Subcutaneous abdominal adipose tissue (tissue), 5 donors: ENCODE data around the gene EPHB2.

Source experiments
- H3K27ac ChIP-seq: one replicate; pipeline ENCODE4 v1.7.0; 2013; ENCODE audit warnings: low read depth, mild to moderate bottlenecking, inconsistent platforms, low read length, moderate library complexity
- H3K27me3 ChIP-seq, 5 donors: one replicate each; pipeline ENCODE4 v1.7.0; 2013; ENCODE audit warnings: low read length in 5 of 5, inconsistent platforms in 1 of 5; ENCODE audit not compliant: control insufficient read depth in 5 of 5, insufficient read depth in 4 of 5
- H3K36me3 ChIP-seq, 5 donors: one replicate each; pipeline ENCODE4 v1.7.0; 2013; ENCODE audit warnings: low read length in 5 of 5; ENCODE audit not compliant: control insufficient read depth in 5 of 5, insufficient read depth in 5 of 5
- H3K4me1 ChIP-seq, 5 donors: one replicate each; pipeline ENCODE4 v1.7.0; 2013; ENCODE audit warnings: low read length in 5 of 5, mild to moderate bottlenecking in 3 of 5, moderate library complexity in 1 of 5; ENCODE audit not compliant: control insufficient read depth in 5 of 5, insufficient read depth in 5 of 5
- H3K4me3 ChIP-seq, 5 donors: one replicate each; pipeline ENCODE4 v1.7.0; 2013; ENCODE audit warnings: low read length in 5 of 5, low read depth in 1 of 5
- H3K9ac ChIP-seq, 5 donors: one replicate each; pipeline ENCODE4 v1.7.0; 2013; ENCODE audit warnings: low read length in 5 of 5, mild to moderate bottlenecking in 4 of 5, moderate library complexity in 3 of 5
- H3K9me3 ChIP-seq, 5 donors: one replicate each; pipeline ENCODE4 v1.7.0; 2013; ENCODE audit warnings: low read length in 5 of 5; ENCODE audit not compliant: control insufficient read depth in 5 of 5
- donor health status: healthy.
- donor health status: healthy.
- donor health status: healthy.
- donor health status: healthy.
- donor health status: healthy.

The EPHB2 gene

GRCh38 chr1:22912311-22912710 lies 201.7 kb downstream of the EPHB2 start:
- peaks cover 0 to 34% (median 16%) of the 10 kb centered on the region in 5 donors for H3K36me3 ChIP-seq
- H3K27me3 ChIP-seq: peaks cover 0 to 7% (median 0%) of the 10 kb centered on the region in 5 donors
- H3K9ac ChIP-seq: no peak overlapping the region
- no peaks in the 10 kb centered on the region for H3K9me3 ChIP-seq
- H3K27ac ChIP-seq: no peak overlapping the region
- no peak overlapping the region for H3K4me3 ChIP-seq
- H3K4me1 ChIP-seq: no peaks in the 10 kb centered on the region

GRCh38 chr1:22913421-22914141 lies 202.9 kb downstream of the EPHB2 start:
- Histone ChIP-seq H3K4me3 (no peak overlapping the region), H3K27ac (no peak overlapping the region), H3K9me3 (no peaks in the 10 kb centered on the region), H3K4me1 (no peaks in the 10 kb centered on the region), H3K9ac (no peak overlapping the region), H3K36me3 (peaks cover 0 to 22% (median 8%) of the 10 kb centered on the region in 5 donors), H3K27me3 (peaks cover 0 to 7% (median 0%) of the 10 kb centered on the region in 5 donors)

- H3K4me3 ChIP-seq: no peak overlapping the region
- H3K36me3 ChIP-seq: peaks cover 0 to 22% (median 8%) of the 10 kb centered on the region in 5 donors
- no peaks in the 10 kb centered on the region for H3K9me3 ChIP-seq
- no peak overlapping the region for H3K27ac ChIP-seq
- H3K4me1 ChIP-seq: no peaks in the 10 kb centered on the region
- H3K27me3 ChIP-seq: peaks cover 0 to 7% (median 0%) of the 10 kb centered on the region in 5 donors
- H3K9ac ChIP-seq: no peak overlapping the region
These were observed 203.5 kb downstream of the EPHB2 start for GRCh38 chr1:22914156-22914555.

- no peak overlapping the region for H3K9ac ChIP-seq
- no peaks in the 10 kb centered on the region for H3K9me3 ChIP-seq
- H3K4me3 ChIP-seq: no peak overlapping the region
- H3K4me1 ChIP-seq: no peaks in the 10 kb centered on the region
- peaks cover 0 to 21% (median 8%) of the 10 kb centered on the region in 5 donors for H3K36me3 ChIP-seq
- no peak overlapping the region for H3K27ac ChIP-seq
- peaks cover 0 to 7% (median 0%) of the 10 kb centered on the region in 5 donors for H3K27me3 ChIP-seq
These were observed 204.1 kb downstream of the EPHB2 start for GRCh38 chr1:22914633-22915217.

GRCh38 chr1:22915231-22915630 lies 204.6 kb downstream of the EPHB2 start:
- H3K36me3 ChIP-seq: peaks cover 0 to 17% (median 8%) of the 10 kb centered on the region in 5 donors
- no peaks in the 10 kb centered on the region for H3K9me3 ChIP-seq
- no peak overlapping the region for H3K4me3 ChIP-seq
- H3K4me1 ChIP-seq: no peaks in the 10 kb centered on the region
- H3K27ac ChIP-seq: no peak overlapping the region
- H3K9ac ChIP-seq: no peak overlapping the region
- H3K27me3 ChIP-seq: peaks cover 0 to 7% (median 3%) of the 10 kb centered on the region in 5 donors

GRCh38 chr1:22915816-22916470 lies 205.3 kb downstream of the EPHB2 start:
- Histone ChIP-seq H3K27ac (no peak overlapping the region), H3K36me3 (peaks cover 0 to 13% (median 8%) of the 10 kb centered on the region in 5 donors), H3K9me3 (no peaks in the 10 kb centered on the region), H3K27me3 (peaks cover 0 to 11% (median 6%) of the 10 kb centered on the region in 5 donors), H3K4me1 (no peaks in the 10 kb centered on the region), H3K4me3 (no peak overlapping the region), H3K9ac (no peak overlapping the region)

GRCh38 chr1:22916471-22916820 lies 205.8 kb downstream of the EPHB2 start:
- Histone ChIP-seq H3K9ac (no peak overlapping the region), H3K27ac (no peak overlapping the region), H3K4me3 (no peak overlapping the region), H3K27me3 (peaks cover 0 to 13% (median 8%) of the 10 kb centered on the region in 5 donors), H3K4me1 (no peaks in the 10 kb centered on the region), H3K9me3 (no peaks in the 10 kb centered on the region), H3K36me3 (peaks cover 0 to 12% (median 8%) of the 10 kb centered on the region in 5 donors)

- Histone ChIP-seq H3K36me3 (no peaks in the 10 kb centered on the region), H3K4me1 (no peaks in the 10 kb centered on the region), H3K27me3 (peaks cover 0 to 13% (median 8%) of the 10 kb centered on the region in 5 donors), H3K9me3 (no peaks in the 10 kb centered on the region), H3K9ac (no peak overlapping the region), H3K27ac (no peak overlapping the region), H3K4me3 (no peak overlapping the region)
These were observed 207.3 kb downstream of the EPHB2 start for GRCh38 chr1:22917989-22918388.

GRCh38 chr1:22918644-22919043 lies 208.0 kb downstream of the EPHB2 start:
- no peak overlapping the region for H3K27ac ChIP-seq
- H3K36me3 ChIP-seq: no peaks in the 10 kb centered on the region
- H3K4me3 ChIP-seq: no peak overlapping the region
- H3K9ac ChIP-seq: no peak overlapping the region
- no peaks in the 10 kb centered on the region for H3K4me1 ChIP-seq
- peaks cover 2 to 13% (median 8%) of the 10 kb centered on the region in 5 donors for H3K27me3 ChIP-seq
- H3K9me3 ChIP-seq: no peaks in the 10 kb centered on the region
